D721Med (cell line): ENCODE data around the gene FOSL2.

Experiments used
- DNase-seq: peaks from one replicate; pipeline ENCODE4 v3.0.0; 2011; ENCODE audit warnings: low spot score; ENCODE audit not compliant: insufficient read length
- FAIRE-seq: peaks from 2 replicates; lab custom pipeline; 2011; peaks lifted over from hg19 to GRCh38; lab: Jason Lieb, UNC
- TF ChIP-seq, protein P1 (sequence below): IDR thresholded peaks from 2 replicates; pipeline ENCODE4 v1.5.1; 2012; ENCODE audit warnings: mild to moderate bottlenecking, control low read depth; ENCODE audit not compliant: insufficient read depth; ENCODE audit errors: missing control alignments

FOSL2 gene

DNA sequence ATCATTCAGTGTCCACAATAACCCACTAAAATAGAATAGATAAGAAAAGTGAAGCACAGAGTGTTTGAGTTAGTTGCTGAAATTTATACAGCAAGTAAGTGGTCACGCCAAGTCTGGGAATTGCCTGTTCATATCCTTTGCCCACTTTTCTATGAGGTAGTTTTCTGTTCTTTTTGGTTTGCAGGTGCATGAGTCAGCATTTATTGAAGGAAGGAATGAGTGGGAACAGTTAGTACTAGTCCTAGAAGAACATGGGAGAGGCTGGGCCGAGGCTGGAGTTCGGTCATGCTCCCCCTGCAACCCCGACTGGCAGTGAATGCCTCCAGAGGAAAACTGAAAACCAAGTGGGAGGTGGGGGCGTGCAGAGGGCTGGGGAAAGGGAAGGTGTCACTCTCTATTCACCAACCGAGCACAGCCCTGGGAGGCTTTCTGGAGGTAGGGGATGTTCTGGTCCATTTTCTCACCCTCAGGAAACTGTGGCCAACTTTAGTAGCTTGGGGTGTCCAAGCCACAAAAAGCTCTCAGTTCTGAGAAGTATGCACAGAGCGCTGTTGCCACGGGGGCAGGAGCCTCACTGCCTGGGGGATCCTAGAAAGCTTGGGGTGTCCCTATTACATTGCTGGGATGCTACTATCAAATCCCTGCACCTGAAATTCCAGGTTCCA, 41.4 kb downstream of the FOSL2 start:
- FAIRE-seq, result no peak
- no peak for DNase-seq
- TF ChIP-seq, protein P1, sequence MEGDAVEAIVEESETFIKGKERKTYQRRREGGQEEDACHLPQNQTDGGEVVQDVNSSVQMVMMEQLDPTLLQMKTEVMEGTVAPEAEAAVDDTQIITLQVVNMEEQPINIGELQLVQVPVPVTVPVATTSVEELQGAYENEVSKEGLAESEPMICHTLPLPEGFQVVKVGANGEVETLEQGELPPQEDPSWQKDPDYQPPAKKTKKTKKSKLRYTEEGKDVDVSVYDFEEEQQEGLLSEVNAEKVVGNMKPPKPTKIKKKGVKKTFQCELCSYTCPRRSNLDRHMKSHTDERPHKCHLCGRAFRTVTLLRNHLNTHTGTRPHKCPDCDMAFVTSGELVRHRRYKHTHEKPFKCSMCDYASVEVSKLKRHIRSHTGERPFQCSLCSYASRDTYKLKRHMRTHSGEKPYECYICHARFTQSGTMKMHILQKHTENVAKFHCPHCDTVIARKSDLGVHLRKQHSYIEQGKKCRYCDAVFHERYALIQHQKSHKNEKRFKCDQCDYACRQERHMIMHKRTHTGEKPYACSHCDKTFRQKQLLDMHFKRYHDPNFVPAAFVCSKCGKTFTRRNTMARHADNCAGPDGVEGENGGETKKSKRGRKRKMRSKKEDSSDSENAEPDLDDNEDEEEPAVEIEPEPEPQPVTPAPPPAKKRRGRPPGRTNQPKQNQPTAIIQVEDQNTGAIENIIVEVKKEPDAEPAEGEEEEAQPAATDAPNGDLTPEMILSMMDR, result no peak

DNA sequence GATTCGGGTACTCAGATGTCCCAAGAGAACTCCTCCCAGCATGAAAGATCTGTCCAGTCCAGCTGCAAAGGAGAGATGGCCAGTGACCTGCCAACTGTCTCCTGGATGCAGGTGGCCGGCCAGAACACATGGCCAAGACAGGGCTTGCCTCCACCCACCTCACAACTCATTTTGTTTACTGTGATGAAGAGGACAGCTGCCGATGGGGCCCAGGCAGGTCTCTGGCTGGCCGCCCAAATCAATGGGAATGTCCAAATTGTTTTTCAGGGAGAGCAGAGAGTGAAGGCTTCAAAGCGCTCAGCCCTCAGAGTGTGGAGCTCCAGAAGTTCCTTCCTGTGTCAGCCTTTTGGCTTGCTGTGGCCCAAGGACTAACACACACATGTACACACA, 41.9 kb downstream of the FOSL2 start:
- TF ChIP-seq, protein P1, result no peak
- no peak for DNase-seq
- no peak for FAIRE-seq

DNA sequence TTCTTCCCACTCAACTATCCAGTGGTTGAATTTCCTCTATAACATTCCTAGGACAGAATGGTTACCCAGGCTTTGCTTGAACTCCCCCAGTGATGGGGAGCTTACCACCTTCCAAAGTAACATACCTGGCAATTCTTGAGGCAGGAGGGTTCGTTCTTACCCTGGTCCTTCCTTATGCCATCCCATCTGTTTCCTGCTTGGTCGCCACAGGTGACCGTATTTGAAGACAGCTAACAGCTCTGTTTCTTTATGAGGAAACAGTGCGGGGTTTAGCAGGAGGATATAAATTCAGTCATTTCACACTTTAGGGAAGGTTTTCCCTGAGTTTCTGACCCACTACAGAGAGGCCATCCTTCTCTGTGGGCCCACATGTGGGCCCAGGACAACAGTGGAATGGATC, 42.6 kb downstream of the FOSL2 start:
- no peak for DNase-seq
- TF ChIP-seq, protein P1, result no peak
- no peak for FAIRE-seq

DNA sequence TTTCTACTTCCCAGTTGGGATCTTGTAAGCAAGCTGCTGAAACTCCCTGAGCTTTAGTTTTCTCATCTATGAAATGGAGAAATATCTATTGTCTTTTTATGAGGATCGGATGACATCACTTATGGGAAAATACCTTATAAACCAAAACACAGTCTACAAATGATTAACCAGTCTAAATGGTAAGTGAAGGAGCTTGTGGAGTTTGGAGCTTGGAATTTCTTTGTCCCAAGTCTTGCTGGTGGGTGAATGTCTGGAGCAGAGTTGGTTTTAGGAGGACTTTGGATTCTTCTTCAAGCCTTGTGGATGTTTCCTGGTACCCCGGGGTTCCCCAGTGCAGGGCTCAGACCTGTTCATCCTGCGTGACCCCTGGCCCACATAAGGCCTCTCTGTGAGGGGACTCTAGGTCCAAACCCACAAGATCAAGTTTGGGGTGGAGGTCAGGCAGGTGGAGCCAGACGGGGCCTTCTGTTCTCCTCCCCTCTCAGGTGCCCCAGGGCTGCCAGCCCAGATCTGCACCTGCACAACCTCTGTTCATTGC, 43.2 kb downstream of the FOSL2 start:
- no peak for FAIRE-seq
- TF ChIP-seq, protein P1, result no peak
- DNase-seq, result no peak

DNA sequence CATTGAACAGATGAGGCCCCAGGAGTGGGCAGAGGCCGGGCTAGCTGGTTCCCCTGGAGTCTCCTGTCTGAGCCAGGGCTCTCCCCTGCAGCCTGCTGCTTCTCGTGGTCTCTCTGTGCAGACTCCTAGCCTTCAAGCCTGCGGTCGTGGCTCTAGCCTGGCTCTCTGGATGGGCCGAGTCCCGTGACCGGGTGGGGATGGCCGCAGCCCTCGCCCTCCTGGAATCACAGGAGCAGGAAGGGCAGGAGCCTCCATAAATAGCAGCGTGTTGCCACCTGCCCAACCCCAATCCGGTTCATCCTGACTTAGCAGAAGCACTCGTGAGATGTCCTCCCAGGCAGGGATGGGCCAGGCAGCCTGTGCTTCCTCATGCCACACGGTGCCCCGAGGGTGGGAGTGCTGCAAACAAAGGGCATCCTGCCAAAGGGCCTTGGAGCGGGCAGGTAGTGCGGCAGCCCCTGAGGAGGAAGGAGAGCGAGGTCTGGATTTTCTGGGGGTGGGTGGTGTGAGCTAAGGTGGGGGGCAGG, 43.9 kb downstream of the FOSL2 start:
- DNase-seq (no peak), FAIRE-seq (no peak)
- TF ChIP-seq, protein P1, result no peak

DNA sequence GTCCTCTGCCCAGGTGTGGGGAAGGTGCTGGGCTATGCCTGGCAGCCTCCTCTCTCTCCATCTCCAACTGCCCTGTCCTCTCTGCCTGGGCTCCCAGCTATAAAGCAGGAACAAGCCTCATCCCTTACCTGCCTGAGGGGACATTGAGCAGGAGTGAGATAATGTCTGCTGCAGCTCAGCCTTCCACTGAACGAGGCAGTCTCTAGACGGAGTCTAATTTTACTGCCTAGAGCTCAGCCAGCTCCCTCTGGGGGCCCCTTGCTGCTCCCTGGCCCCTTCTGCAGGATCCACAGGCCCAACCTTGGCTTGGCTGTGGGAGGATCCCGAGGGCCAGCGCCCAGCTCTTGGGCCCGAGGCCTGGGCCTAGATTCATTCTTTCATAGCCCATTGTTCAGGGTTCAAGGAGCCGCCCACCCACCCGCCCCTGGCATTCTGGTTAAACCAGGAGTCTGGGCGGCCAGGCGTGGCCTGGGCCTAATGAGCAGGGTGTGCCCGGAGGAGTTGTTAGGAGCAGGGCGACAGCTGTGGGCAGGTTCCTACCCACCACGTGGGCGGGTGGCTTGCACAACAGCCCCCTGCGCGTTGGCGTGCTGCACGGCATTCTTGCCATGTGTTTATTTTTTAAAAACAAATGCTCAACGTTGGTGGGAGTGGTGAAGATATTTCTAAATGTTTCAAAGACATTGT, 44.6 kb downstream of the FOSL2 start:
- DNase-seq (no peak), FAIRE-seq (no peak)
- TF ChIP-seq, protein P1, result no peak
